GM12874 (cell line): ENCODE results near the gene KCNAB2.

Experiments
- TF ChIP-seq, protein P1 (sequence below): IDR thresholded peaks from 2 replicates; pipeline ENCODE4 v1.5.1; 2011; ENCODE audit warnings: low read depth, mild to moderate bottlenecking, control low read depth, low read length, moderate library complexity; ENCODE audit not compliant: insufficient read depth

Gene KCNAB2

DNA sequence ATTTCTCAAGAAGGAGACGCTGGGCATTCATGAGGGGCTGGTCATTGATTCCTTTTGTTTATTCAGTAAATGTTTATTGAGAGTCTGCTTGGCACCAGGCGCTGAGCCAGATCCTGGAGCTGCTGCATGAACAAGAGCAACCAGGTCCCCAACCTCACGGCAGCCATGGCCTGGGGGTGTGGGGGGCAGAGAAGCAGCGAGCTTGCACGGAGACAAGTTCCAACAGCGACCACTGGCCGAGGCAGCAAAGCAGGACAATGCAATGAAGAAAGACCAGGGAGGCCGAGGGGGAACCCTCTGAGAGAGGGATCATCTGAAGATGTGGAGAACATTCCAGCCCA lies 7.5 kb downstream of the KCNAB2 start:
- TF ChIP-seq, protein P1, sequence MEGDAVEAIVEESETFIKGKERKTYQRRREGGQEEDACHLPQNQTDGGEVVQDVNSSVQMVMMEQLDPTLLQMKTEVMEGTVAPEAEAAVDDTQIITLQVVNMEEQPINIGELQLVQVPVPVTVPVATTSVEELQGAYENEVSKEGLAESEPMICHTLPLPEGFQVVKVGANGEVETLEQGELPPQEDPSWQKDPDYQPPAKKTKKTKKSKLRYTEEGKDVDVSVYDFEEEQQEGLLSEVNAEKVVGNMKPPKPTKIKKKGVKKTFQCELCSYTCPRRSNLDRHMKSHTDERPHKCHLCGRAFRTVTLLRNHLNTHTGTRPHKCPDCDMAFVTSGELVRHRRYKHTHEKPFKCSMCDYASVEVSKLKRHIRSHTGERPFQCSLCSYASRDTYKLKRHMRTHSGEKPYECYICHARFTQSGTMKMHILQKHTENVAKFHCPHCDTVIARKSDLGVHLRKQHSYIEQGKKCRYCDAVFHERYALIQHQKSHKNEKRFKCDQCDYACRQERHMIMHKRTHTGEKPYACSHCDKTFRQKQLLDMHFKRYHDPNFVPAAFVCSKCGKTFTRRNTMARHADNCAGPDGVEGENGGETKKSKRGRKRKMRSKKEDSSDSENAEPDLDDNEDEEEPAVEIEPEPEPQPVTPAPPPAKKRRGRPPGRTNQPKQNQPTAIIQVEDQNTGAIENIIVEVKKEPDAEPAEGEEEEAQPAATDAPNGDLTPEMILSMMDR: no peak

DNA sequence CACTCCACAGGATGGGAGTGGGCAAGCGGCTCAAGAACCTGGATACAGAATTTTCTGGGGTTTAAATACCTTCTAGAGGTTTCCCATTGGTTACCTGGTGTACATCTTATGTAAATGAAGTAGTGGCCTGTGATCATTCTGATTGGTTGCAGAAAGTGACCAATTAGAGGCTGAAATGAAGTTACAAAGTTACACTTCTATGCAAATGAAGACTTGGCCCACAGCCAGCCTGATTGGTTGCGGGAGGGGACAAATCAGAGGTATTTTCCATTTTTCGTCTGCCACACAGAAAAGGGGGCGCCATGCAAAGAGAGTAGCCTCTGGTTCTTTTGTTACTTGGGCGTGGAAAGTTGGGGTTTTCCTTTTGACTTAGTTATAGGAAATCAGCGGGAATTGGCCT lies 8.9 kb downstream of the KCNAB2 start:
- TF ChIP-seq, protein P1: no peak

DNA sequence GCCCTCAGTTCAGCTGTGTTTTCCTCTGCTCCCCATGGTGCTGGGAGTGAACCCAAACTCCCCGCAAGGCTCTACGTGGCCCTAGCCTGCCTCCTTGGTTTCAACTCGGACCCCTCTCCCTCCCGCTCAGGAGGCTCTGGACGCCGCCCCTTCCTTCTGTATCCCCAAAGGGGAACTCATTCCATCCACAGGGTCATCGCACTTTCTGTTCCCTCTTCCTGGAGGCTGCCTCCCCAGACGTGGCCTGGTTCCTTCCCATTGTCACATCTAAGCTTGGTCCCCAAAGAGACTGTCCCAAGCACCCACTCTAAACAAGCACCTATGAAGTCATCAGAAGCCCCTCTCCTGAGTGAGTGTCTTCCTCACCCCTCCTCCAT lies 10.9 kb downstream of the KCNAB2 start:
- TF ChIP-seq, protein P1: no peak

- TF ChIP-seq, protein P1: no peak
These were observed 11.6 kb downstream of the KCNAB2 start for GRCh38 chr1:6057170-6057845.

- TF ChIP-seq, protein P1: no peak
These were observed 14.2 kb downstream of the KCNAB2 start for GRCh38 chr1:6059866-6060265.

- TF ChIP-seq, protein P1: no peak
These were observed 17.0 kb downstream of the KCNAB2 start for GRCh38 chr1:6062670-6063069.

DNA sequence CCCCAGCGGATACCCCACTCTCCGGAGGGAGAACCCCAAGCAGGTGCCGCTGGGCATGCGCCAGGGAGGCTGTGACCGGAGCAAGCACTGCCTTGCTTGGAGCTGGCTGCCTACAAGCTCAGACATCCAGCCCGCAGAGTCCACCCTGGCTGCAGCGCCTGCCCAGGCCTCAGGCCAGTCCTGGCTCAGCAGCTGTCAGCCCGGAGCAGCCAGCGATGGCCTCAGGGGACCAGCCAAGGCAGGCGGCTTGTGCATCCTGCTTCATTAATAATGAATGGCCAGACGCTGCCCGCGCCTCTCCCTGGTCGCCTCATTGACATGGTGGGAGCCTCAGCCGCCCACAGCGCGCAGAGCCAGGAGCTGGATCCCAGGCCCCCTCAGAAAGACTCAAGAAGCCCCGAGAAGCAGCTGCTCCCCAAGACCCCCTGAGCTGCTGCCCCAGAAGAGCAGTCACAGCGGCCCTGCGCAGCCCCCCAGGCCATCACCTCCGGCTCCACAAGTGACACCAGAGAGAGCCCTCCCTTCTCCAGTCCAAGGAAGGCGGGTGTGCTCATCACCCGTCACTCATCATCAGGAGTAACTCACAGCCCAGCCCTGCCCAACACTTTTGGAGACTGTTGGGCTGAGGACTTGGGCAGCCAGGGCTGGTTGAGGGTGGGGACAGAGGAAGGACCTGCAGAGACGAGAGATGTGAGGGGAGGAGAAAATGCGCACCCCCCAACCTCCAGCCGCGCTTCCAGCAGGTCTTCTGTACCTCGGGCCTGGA lies 19.6 kb downstream of the KCNAB2 start:
- TF ChIP-seq, protein P1: no peak
